Measurements from ENCODE around the gene FOXC2. TPM values are rescaled to one million over a fixed set of nuclear protein-coding genes. Genes with fewer than 3 reads are reported as not detected.

Gene FOXC2
- total RNA-seq, 4 donors from 2014 or later: 0.09 to 0.57 (median 0.40) TPM

- no peak overlapping the region for H3K27ac ChIP-seq
- H3K4me1 ChIP-seq: no peaks in the 10 kb centered on the region
- H3K36me3 ChIP-seq: no peaks in the 10 kb centered on the region
- no peaks in the 10 kb centered on the region for H3K9me3 ChIP-seq
- no peak overlapping the region for H3K4me3 ChIP-seq
- no peak for DNase-seq
- TF ChIP-seq, protein P1, sequence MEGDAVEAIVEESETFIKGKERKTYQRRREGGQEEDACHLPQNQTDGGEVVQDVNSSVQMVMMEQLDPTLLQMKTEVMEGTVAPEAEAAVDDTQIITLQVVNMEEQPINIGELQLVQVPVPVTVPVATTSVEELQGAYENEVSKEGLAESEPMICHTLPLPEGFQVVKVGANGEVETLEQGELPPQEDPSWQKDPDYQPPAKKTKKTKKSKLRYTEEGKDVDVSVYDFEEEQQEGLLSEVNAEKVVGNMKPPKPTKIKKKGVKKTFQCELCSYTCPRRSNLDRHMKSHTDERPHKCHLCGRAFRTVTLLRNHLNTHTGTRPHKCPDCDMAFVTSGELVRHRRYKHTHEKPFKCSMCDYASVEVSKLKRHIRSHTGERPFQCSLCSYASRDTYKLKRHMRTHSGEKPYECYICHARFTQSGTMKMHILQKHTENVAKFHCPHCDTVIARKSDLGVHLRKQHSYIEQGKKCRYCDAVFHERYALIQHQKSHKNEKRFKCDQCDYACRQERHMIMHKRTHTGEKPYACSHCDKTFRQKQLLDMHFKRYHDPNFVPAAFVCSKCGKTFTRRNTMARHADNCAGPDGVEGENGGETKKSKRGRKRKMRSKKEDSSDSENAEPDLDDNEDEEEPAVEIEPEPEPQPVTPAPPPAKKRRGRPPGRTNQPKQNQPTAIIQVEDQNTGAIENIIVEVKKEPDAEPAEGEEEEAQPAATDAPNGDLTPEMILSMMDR (IDR thresholded peaks at IDR 0.05): no peak
- TF ChIP-seq POLR2A (IDR thresholded peaks at IDR 0.05): no peak
- WGBS, 2 donors: 42 to 53% methylated on average over 5 to 7 of the region's 7 CpGs
- intact Hi-C loops (cut with DNase I): no loop called here
- H3K27me3 ChIP-seq: peaks cover 0 to 90% (median under 1%) of the 10 kb centered on the region in 4 donors
Observed at GRCh38 chr16:86597880-86598606, 31.4 kb downstream of the FOXC2 start.

- 56 to 65% methylated on average over 19 to 21 of the region's 22 CpGs for WGBS, 2 donors
- Histone ChIP-seq H3K27me3 (peaks cover 0 to 85% (median 0%) of the 10 kb centered on the region in 4 donors), H3K27ac (no peak overlapping the region), H3K4me1 (no peaks in the 10 kb centered on the region), H3K36me3 (no peaks in the 10 kb centered on the region), H3K9me3 (no peaks in the 10 kb centered on the region), H3K4me3 (no peak overlapping the region)
- TF ChIP-seq, protein P1 (IDR thresholded peaks at IDR 0.05): no peak
- no peak for TF ChIP-seq POLR2A (IDR thresholded peaks at IDR 0.05)
- intact Hi-C loops (cut with DNase I): no loop called here
- no peak for DNase-seq
Observed at GRCh38 chr16:86598607-86599565, 32.3 kb downstream of the FOXC2 start.

- Histone ChIP-seq H3K9me3 (no peaks in the 10 kb centered on the region), H3K4me1 (no peaks in the 10 kb centered on the region), H3K4me3 (no peak overlapping the region), H3K27ac (no peak overlapping the region), H3K36me3 (no peaks in the 10 kb centered on the region), H3K27me3 (peaks cover 0 to 78% (median 0%) of the 10 kb centered on the region in 4 donors)
- TF ChIP-seq POLR2A (IDR thresholded peaks at IDR 0.05): no peak
- TF ChIP-seq, protein P1 (IDR thresholded peaks at IDR 0.05): no peak
- intact Hi-C loops (cut with DNase I): no loop called here
- no peak for DNase-seq
- 73% methylated on average over 2 of the region's 2 CpGs; no CpG with 5 or more reads in 1 of the 2 donors for WGBS, 2 donors
Observed at GRCh38 chr16:86601356-86601755, 34.7 kb downstream of the FOXC2 start.

- Histone ChIP-seq H3K9me3 (no peaks in the 10 kb centered on the region), H3K4me1 (no peaks in the 10 kb centered on the region), H3K4me3 (no peak overlapping the region), H3K27ac (no peak overlapping the region), H3K27me3 (peaks cover 0 to 73% (median 0%) of the 10 kb centered on the region in 4 donors), H3K36me3 (no peaks in the 10 kb centered on the region)
- DNase-seq: no peak
- 58 to 60% methylated on average over 4 of the region's 4 CpGs for WGBS, 2 donors
- TF ChIP-seq, protein P1 (IDR thresholded peaks at IDR 0.05): no peak
- TF ChIP-seq POLR2A (IDR thresholded peaks at IDR 0.05): no peak
- intact Hi-C loops (cut with DNase I): no loop called here
Observed at GRCh38 chr16:86602521-86602920, 35.9 kb downstream of the FOXC2 start.

All from esophagus squamous epithelium (tissue), 5 donors.